Fibroblast of skin of scalp (primary cell): Measurements from ENCODE around the gene ARHGEF25.
"Not testable (repeated sequence)": the region's sequence is repeated elsewhere in the genome, so short reads cannot be mapped to it uniquely, and the experiment has no call there.

Source experiments
- DNase-seq: peaks from one replicate; pipeline ENCODE4 v3.0.0-alpha.2; 2013

The ARHGEF25 gene

DNA sequence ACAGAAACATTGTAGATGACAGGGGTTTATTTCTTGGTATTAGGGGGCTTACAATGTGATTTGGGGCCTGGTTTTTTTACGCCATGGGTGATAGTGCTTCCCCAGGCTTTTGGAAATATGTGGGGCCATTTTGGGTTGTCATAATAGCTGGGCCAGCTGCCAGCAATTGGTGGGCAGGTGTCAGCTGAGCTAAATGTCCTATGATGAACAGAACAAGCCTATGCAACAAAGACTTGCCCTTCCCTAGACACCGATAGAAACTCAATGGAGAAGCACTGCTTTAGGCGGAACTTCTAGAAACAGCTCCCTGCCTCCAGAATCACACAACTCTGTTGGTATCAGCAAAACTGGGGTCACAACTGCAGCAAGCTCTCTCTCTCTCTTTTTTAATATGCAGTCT, 26.9 kb downstream of the ARHGEF25 start:
- DNase-seq = no peak

- no peak for DNase-seq
Measured at GRCh38 chr12:57640175-57641042, 29.2 kb downstream of the ARHGEF25 start.

DNA sequence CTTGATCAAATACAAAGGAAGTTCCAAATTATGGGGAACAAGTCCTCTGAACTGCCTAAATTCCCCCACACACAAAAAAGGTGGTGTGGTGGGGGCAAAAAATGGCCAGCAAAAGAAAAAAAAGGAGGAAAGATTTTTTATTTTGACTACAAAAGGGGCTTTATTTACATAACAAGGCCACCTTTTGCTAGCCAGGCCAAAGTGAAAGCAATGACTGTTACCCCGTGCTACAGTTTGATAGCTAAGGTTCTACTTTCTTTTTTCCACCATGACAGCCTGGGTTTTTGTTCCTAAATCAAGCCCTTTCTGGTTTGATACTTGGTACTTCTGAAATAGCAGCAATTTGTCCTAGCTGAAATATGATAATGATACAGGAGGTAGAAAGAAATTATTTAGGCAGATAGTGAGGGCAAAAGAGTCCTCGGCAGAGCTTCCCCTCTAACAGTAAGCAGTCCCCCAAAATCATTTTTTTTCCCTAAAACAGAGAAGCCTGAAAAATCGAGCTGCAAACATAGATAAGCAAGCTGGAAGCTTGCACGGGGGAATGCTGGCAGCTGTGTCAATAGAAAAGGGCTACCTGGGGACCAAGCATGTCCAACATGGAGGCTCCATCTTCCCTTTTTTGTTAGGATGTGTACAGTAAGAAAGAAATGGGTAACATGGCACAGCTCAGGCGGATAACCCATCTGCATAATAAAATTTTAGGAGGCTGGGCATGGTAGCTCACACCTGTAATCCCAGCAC, 30.6 kb downstream of the ARHGEF25 start:
- no peak for DNase-seq

GRCh38 chr12:57645990-57646658, 34.9 kb downstream of the ARHGEF25 start:
- DNase-seq = not testable (repeated sequence)

GRCh38 chr12:57646659-57647049, 35.4 kb downstream of the ARHGEF25 start:
- DNase-seq = not testable (repeated sequence)

- no peak for DNase-seq
Measured at GRCh38 chr12:57654042-57654441, 42.8 kb downstream of the ARHGEF25 start.

- DNase-seq = no peak
Measured at GRCh38 chr12:57655541-57656240, 44.5 kb downstream of the ARHGEF25 start.

DNA sequence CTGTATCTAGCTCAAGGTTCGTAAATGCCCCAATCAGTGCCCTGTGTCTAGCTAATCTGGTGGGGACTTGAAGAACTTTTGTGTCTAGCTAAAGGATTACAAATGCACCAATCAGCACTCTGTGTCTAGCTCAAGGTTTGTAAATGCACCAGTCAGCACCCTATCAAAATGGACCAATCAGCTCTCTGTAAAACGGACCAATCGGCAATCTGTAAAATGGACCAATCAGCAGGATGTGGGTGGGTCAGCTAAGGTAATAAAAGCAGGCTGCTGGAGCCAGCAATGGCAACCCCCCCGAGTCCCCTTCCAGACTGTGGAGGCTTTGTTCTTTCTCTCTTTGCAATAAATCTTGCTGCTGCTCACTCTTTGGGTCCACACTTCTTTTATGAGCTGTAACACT, 45.2 kb downstream of the ARHGEF25 start:
- DNase-seq = not testable (repeated sequence)

DNA sequence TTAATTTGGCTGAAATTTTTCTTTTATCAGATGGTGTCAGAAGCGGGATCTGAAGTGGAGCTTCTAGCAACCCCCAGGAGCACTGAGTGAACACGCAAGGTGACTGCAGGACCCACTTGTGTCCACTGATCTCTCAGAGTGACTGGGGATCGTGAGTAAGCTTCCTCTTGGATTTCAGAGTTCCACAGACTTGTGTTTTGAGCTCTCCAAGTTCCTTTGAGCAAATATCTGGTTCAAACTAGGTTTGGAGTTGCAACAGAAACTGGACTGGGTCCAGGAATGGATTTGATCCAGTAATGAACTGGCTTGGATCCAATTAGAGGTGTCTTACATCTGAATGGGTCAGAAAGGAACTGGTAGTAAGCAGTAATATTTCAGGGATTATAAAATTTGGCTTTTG, 46.5 kb downstream of the ARHGEF25 start:
- no peak for DNase-seq

GRCh38 chr12:57658890-57659289, 47.7 kb downstream of the ARHGEF25 start:
- DNase-seq = no peak

- no peak for DNase-seq
Measured at GRCh38 chr12:57661376-57661775, 50.1 kb downstream of the ARHGEF25 start.

GRCh38 chr12:57665066-57665820, 54.0 kb downstream of the ARHGEF25 start:
- DNase-seq = not testable (repeated sequence)
